Fibroblast of lung (primary cell): Measurements from ENCODE around the gene C22orf23. TPM values are rescaled to one million over a fixed set of nuclear protein-coding genes. Genes with fewer than 3 reads are reported as not detected.

Source experiments
- DNase-seq, 2 donors: peaks; one replicate each; pipeline versions ENCODE4 v3.0.0 to v3.0.0-alpha.2; 2010; ENCODE audit warnings: low read depth in 2 of 2
- H2AFZ ChIP-seq: 2 replicates; pipeline ENCODE4 v1.5.1; 2012; ENCODE audit warnings: low read length, control low read depth, inconsistent platforms
- H3K27ac ChIP-seq: 2 replicates; pipeline ENCODE4 v1.5.1; 2011; ENCODE audit warnings: low read length, control low read depth; ENCODE audit not compliant: insufficient read depth
- H3K27me3 ChIP-seq: 2 replicates; pipeline ENCODE4 v1.5.1; 2011; ENCODE audit warnings: mild to moderate bottlenecking, low read length; ENCODE audit not compliant: control insufficient read depth, insufficient read depth
- H3K36me3 ChIP-seq: 2 replicates; pipeline ENCODE4 v1.5.1; 2011; ENCODE audit warnings: low read length; ENCODE audit not compliant: control insufficient read depth, insufficient read depth
- H3K4me1 ChIP-seq: 2 replicates; pipeline ENCODE4 v1.5.1; 2011; ENCODE audit warnings: low read length; ENCODE audit not compliant: control insufficient read depth, insufficient read depth; ENCODE audit errors: extremely low read depth
- H3K4me2 ChIP-seq: 2 replicates; pipeline ENCODE4 v1.5.1; 2011; ENCODE audit warnings: low read length, control low read depth; ENCODE audit not compliant: insufficient read depth; ENCODE audit errors: extremely low read depth
- H3K4me3 ChIP-seq, 4 experiments: fragments of 200-600 bp in 1 of 4; sonication (generic) in 1 of 4; replicated peaks in 1 of 4; 2 replicates each; pipeline ENCODE4 v1.5.1; 2011 to 2016; ENCODE audit warnings: low read length in 4 of 4, low read depth in 3 of 4, mild to moderate bottlenecking in 3 of 4, control low read depth in 2 of 4, inconsistent platforms in 1 of 4, mixed read lengths in 1 of 4; ENCODE audit not compliant: insufficient read depth in 1 of 4; ENCODE audit errors: control extremely low read depth in 1 of 4
- H3K79me2 ChIP-seq: 2 replicates; pipeline ENCODE4 v1.5.1; 2012; ENCODE audit warnings: mild to moderate bottlenecking, low read length, inconsistent platforms; ENCODE audit not compliant: control insufficient read depth, insufficient read depth
- H3K9ac ChIP-seq: 2 replicates; pipeline ENCODE4 v1.5.1; 2011; ENCODE audit warnings: mild to moderate bottlenecking, low read length, control low read depth; ENCODE audit not compliant: insufficient read depth
- H3K9me3 ChIP-seq: 2 replicates; pipeline ENCODE4 v1.5.1; 2012; ENCODE audit warnings: low read depth, low read length; ENCODE audit not compliant: control insufficient read depth, insufficient read depth
- H4K20me1 ChIP-seq: 2 replicates; pipeline ENCODE4 v1.5.1; 2011; ENCODE audit warnings: low read length; ENCODE audit not compliant: control insufficient read depth, insufficient read depth; ENCODE audit errors: extremely low read depth
- CTCF ChIP-seq, 2 donors: IDR thresholded peaks in 1 of 2; conservative IDR thresholded peaks in 1 of 2; 1 replicate in 1 of 2; 2 replicates in 1 of 2; pipeline ENCODE4 v1.5.1; 2011 to 2012; ENCODE audit warnings: low read length in 2 of 2, control low read depth in 1 of 2, inconsistent platforms in 1 of 2, low read depth in 1 of 2, mild to moderate bottlenecking in 1 of 2
- EZH2 ChIP-seq: IDR thresholded peaks from 2 replicates; pipeline ENCODE4 v1.5.1; 2012; ENCODE audit warnings: low read length, control low read depth, mild to moderate bottlenecking; ENCODE audit errors: missing control alignments
- polyA plus RNA-seq, 2 donors: library from polyadenylated mRNA; depleted of rRNA in 1 of 2; stranded (reverse) in 1 of 2; unstranded in 1 of 2; fragments of >200 nt; gene quantifications; 2 replicates each; pipeline ENCODE4 v1.2.1, GENCODE V29; 2011 to 2012; ENCODE audit warnings: missing spikeins in 1 of 2
- total RNA-seq: library from RNA; depleted of rRNA; stranded (reverse); fragments of >200 nt; gene quantifications from 2 replicates; pipeline ENCODE4 v1.2.1, GENCODE V29; 2014

Gene C22orf23
- total and polyA plus RNA-seq, 2 donors (not counting 1 experiment from before 2014, with no cell fraction given) = 0.17 to 0.37 TPM

GRCh38 chr22:37985050-37985585 lies 31.7 kb upstream of the C22orf23 start:
- no peaks in the 10 kb centered on the region for H4K20me1 ChIP-seq
- DNase-seq = no peak
- TF ChIP-seq EZH2 (no peak), CTCF (conservative IDR thresholded peaks at IDR 0.05 in 1 of 2, IDR thresholded peaks at IDR 0.05 in 1 of 2; ENCODE audit: low read depth in 1 of 2, low read length in 2 of 2) (no peak)
- no peak overlapping the region for H3K4me3 ChIP-seq
- H3K9ac ChIP-seq = no peak overlapping the region
- no peak overlapping the region for H2AFZ ChIP-seq
- no peaks in the 10 kb centered on the region for H3K79me2 ChIP-seq
- no peaks in the 10 kb centered on the region for H3K4me1 ChIP-seq
- H3K27ac ChIP-seq = no peak overlapping the region
- H3K27me3 ChIP-seq = no peaks in the 10 kb centered on the region
- no peak overlapping the region for H3K4me2 ChIP-seq
- no peaks in the 10 kb centered on the region for H3K36me3 ChIP-seq
- no peaks in the 10 kb centered on the region for H3K9me3 ChIP-seq

- Histone ChIP-seq H4K20me1 (no peaks in the 10 kb centered on the region), H3K79me2 (no peaks in the 10 kb centered on the region)
- no peak for DNase-seq
Measured at GRCh38 chr22:37983860-37984791, 30.7 kb upstream of the C22orf23 start, which contains the start of gene SOX10. Gene SOX10 (minus strand): TSS chr22:37984555. CDS start chr22:37983784, 771 bp downstream.

More at GRCh38 chr22:37983860-37984791, 30.7 kb upstream of the C22orf23 start, which contains the start of gene SOX10:
- Histone ChIP-seq H3K4me3 (no peak within 1 kb of the TSS), H3K4me2 (no peak within 1 kb of the TSS), H3K27ac (no peak within 1 kb of the TSS), H3K4me1 (no peaks in the 10 kb centered on the region), H3K36me3 (no peaks in the 10 kb centered on the region), H3K27me3 (no peaks in the 10 kb centered on the region), H2AFZ (no peak within 1 kb of the TSS), H3K9me3 (no peaks in the 10 kb centered on the region), H3K9ac (no peak within 1 kb of the TSS)
- TF ChIP-seq CTCF (conservative IDR thresholded peaks at IDR 0.05 in 1 of 2, IDR thresholded peaks at IDR 0.05 in 1 of 2; ENCODE audit: low read depth in 1 of 2, low read length in 2 of 2) (no peak), EZH2 (no peak)
